Spleen (tissue), 11 donors: Measurements from ENCODE around the gene SPAAR. TPM values are rescaled to one million over a fixed set of nuclear protein-coding genes. Genes with fewer than 3 reads are reported as not detected.
A peak's percentile ranks its signal among the peaks of the same experiment; 100 is the strongest.

Experiments
- DNase-seq: peaks from one replicate; pipeline ENCODE4 v3.0.0-alpha.2; 2020
- H3K27ac ChIP-seq, 8 donors: fragments of 200-600 bp; sonication (generic) in 7 of 8; 1 replicate in 4 of 8; 2 replicates in 4 of 8; pipeline versions ENCODE4 v1.5.0 to v1.8.0; 2016 to 2021; ENCODE audit warnings: inconsistent platforms in 4 of 8, mild to moderate bottlenecking in 4 of 8, moderate library complexity in 1 of 8
- H3K27me3 ChIP-seq, 7 donors: fragments of 200-600 bp; sonication (generic) in 6 of 7; replicated peaks in 1 of 7; 1 replicate in 4 of 7; 2 replicates in 3 of 7; pipeline versions ENCODE4 v1.5.0 to v1.8.0; 2016 to 2021; ENCODE audit warnings: inconsistent platforms in 3 of 7, mild to moderate bottlenecking in 1 of 7
- H3K36me3 ChIP-seq, 6 donors: fragments of 200-600 bp; sonication (generic) in 5 of 6; 1 replicate in 4 of 6; 2 replicates in 2 of 6; pipeline versions ENCODE4 v1.5.0 to v1.8.0; 2016 to 2021; ENCODE audit warnings: inconsistent platforms in 2 of 6
- H3K4me1 ChIP-seq, 6 donors: fragments of 200-600 bp; sonication (generic) in 5 of 6; 1 replicate in 3 of 6; 2 replicates in 3 of 6; pipeline versions ENCODE4 v1.5.0 to v1.8.0; 2016 to 2021; ENCODE audit warnings: inconsistent platforms in 3 of 6
- H3K4me3 ChIP-seq, 8 donors: fragments of 200-600 bp; sonication (generic) in 7 of 8; 1 replicate in 4 of 8; 2 replicates in 4 of 8; pipeline versions ENCODE4 v1.5.0 to v1.8.0; 2016 to 2021; ENCODE audit warnings: inconsistent platforms in 4 of 8, mild to moderate bottlenecking in 4 of 8, moderate library complexity in 2 of 8
- H3K9me3 ChIP-seq, 8 donors: fragments of 200-600 bp; sonication (generic) in 7 of 8; 1 replicate in 4 of 8; 2 replicates in 4 of 8; pipeline versions ENCODE4 v1.5.0 to v1.8.0; 2016 to 2021; ENCODE audit warnings: inconsistent platforms in 4 of 8
- CTCF ChIP-seq, 11 experiments: fragments of 200-600 bp in 7 of 11; fragments of 450-650 bp in 4 of 11; sonication (generic) in 4 of 11; IDR thresholded peaks in 8 of 11; conservative IDR thresholded peaks in 3 of 11; 1 replicate in 7 of 11; 2 replicates in 4 of 11; pipeline versions ENCODE4 v1.4.0 to v1.8.0; 2016 to 2021; ENCODE audit warnings: antibody characterized with exemption in 11 of 11, inconsistent platforms in 4 of 11, mild to moderate bottlenecking in 1 of 11
- POLR2A ChIP-seq, 3 donors: fragments of 450-650 bp; IDR thresholded peaks; one replicate each; pipeline ENCODE4 v1.5.1; 2017; ENCODE audit warnings: antibody characterized with exemption in 3 of 3, mild to moderate bottlenecking in 1 of 3
- POLR2AphosphoS5 ChIP-seq, 3 donors: sonication (generic); formaldehyde crosslinking; IDR thresholded peaks; one replicate each; pipeline ENCODE4 v1.5.1; 2017; ENCODE audit warnings: antibody characterized with exemption in 3 of 3
- WGBS, 5 donors: extraction: QIAGEN DNeasy Blood & Tissue Kit in 3 of 5; methylation state at CpG; one replicate each; pipeline versions ENCODE4 v1.1.5 to v1.1.7; 2013 to 2018; 5-methylcytosine and 5-hydroxymethylcytosine counted together
- intact Hi-C: fragments of 100-400 bp; cut with DNase I; formaldehyde crosslinking; loops from one replicate; pipeline ENCODE4 v1.15.0; 2023; ENCODE audit warnings: low total_unique reads
- polyA plus RNA-seq, 3 donors: library from polyadenylated mRNA; stranded (reverse); fragments of 200-250 nt; gene quantifications; one replicate each; pipeline ENCODE4 v1.2.1, GENCODE V29; 2013
- total RNA-seq, 7 donors: library from RNA; depleted of rRNA in 3 of 7; stranded (reverse); fragments of >200 nt in 3 of 7; fragmentation: NEBNext Ultra II Directional in 4 of 7; extraction: Animal tissue kit (Norgen Biotek cat#: 25700) in 4 of 7; gene quantifications; one replicate each; pipeline versions ENCODE4 v1.1.0 to v1.2.1, GENCODE V29; 2016 to 2021
- donor health status: healthy with polysubstance abuse.
- donor health status: DM: no; HTN: no; CAD: no; lungs with moderate emphysema.
- donor health status: DM: no; HTN: no; CAD: no.
- donor health status: Bipolar disorder and iron deficiency.
- donor health status: healthy.
- donor health status: DM: no; HTN: no; CAD: no.
- donor health status: DM: yes; HTN: yes; CAD: no.

SPAAR gene
- total and polyA plus RNA-seq, 10 donors = 0.46 to 3.8 (median 1.5) TPM

GRCh38 chr9:35905912-35906679, 3.2 kb upstream of the SPAAR start, which contains the start of gene HRCT1:
Gene HRCT1, plus strand, starts transcription at chr9:35906202. Its CDS starts 86 bp downstream, at chr9:35906288.
- peak; percentile 88 for DNase-seq
- WGBS, 5 donors = 62 to 76% (median 71%) methylated on average over 27 to 29 of the region's 30 CpGs
- no peaks in the 10 kb centered on the region for H3K9me3 ChIP-seq
- H3K27me3 ChIP-seq = peaks cover 0 to 19% (median 0%) of the 10 kb centered on the region in 7 donors
- H3K4me3 ChIP-seq = no peak within 1 kb of the TSS
- H3K36me3 ChIP-seq = no peaks in the 10 kb centered on the region
- intact Hi-C loops = loop anchor here (10.0 kb wide), 1 partner anchor 119 kb away; no protein-coding TSS in a partner anchor
- H3K27ac ChIP-seq = peak within 1 kb of the TSS; percentile 54 to 82 (median 78)
- TF ChIP-seq POLR2A (IDR thresholded peaks at IDR 0.05) = no peak
- TF ChIP-seq POLR2AphosphoS5 (IDR thresholded peaks at IDR 0.05) = peak; percentile 56 to 75 (median 66)
- H3K4me1 ChIP-seq = peaks cover 57 to 85% (median 79%) of the 10 kb centered on the region in 6 donors

DNA sequence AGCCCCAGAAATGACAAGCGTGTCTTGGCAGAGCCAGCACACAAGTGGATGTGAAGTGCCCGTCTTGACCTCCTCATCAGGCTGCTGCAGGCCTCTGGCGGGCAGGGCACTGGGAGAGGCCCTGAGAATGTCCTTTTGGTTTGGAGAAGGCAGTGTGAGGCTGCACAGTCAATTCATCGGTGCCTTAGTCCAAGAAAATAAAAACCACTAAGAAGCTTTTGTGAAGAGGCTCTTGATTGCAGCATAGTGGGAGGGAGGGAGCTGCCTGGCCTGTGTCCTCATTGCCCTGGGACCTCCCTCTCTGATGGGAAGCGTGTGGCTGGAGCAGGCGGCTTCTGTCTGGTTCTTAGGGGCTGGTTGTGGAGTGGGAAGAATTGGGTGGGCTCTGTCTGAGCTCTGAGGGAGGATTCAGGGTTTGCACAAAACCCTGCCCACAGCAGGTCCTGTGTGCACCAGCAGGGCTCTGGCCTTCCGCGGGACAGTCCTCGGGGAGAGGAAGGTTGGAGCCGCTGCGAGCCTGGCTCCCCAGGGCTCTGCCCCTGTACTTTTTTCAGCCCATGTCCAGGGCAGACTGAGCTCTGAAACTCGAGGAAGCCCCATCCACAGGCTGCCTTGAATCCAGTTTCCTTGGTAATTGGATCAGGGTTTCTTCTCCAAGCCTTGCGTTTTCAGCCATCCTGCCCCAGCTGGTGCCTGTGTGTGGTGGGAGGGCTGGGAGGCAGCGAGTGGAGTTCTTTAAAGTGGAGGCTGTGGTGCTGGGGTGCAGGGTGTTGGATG, 2.2 kb upstream of the SPAAR start:
- TF ChIP-seq POLR2A (IDR thresholded peaks at IDR 0.05) = no peak
- TF ChIP-seq POLR2AphosphoS5 (IDR thresholded peaks at IDR 0.05) = peak; percentile 31 to 64 (median 37)
- DNase-seq = no peak
- Histone ChIP-seq H3K9me3 (no peaks in the 10 kb centered on the region), H3K27ac (peak overlapping the region; percentile 54 to 82 (median 78)), H3K36me3 (no peaks in the 10 kb centered on the region), H3K4me1 (peaks cover 57 to 95% (median 86%) of the 10 kb centered on the region in 6 donors), H3K27me3 (peaks cover 0 to 12% (median 0%) of the 10 kb centered on the region in 7 donors), H3K4me3 (no peak overlapping the region)
- 60 to 76% (median 71%) methylated on average over 13 to 14 of the region's 14 CpGs for WGBS, 5 donors
- intact Hi-C loops = loop anchor here (10.0 kb wide), 1 partner anchor 118 kb away; no protein-coding TSS in a partner anchor

- Histone ChIP-seq H3K27me3 (peaks cover 0 to 5% (median 0%) of the 10 kb centered on the region in 7 donors), H3K9me3 (no peaks in the 10 kb centered on the region), H3K36me3 (no peaks in the 10 kb centered on the region), H3K4me1 (peaks cover 57 to 100% (median 90%) of the 10 kb centered on the region in 6 donors), H3K27ac (peak overlapping the region; percentile 60 to 82 (median 78)), H3K4me3 (no peak overlapping the region)
- TF ChIP-seq CTCF (IDR thresholded peaks at IDR 0.05 in 8 of 11, conservative IDR thresholded peaks at IDR 0.05 in 3 of 11) = no peak
- no peak for TF ChIP-seq POLR2A (IDR thresholded peaks at IDR 0.05)
- peak in 2 of 3 donors; percentile 37 to 61 for TF ChIP-seq POLR2AphosphoS5 (IDR thresholded peaks at IDR 0.05)
- DNase-seq = no peak
- 27 to 36% (median 30%) methylated on average over 13 of the region's 13 CpGs for WGBS, 5 donors
- intact Hi-C loops = loop anchor here (10.0 kb wide), 1 partner anchor 117 kb away; no protein-coding TSS in a partner anchor
Observed at GRCh38 chr9:35907711-35908503, 1.4 kb upstream of the SPAAR start.

DNA sequence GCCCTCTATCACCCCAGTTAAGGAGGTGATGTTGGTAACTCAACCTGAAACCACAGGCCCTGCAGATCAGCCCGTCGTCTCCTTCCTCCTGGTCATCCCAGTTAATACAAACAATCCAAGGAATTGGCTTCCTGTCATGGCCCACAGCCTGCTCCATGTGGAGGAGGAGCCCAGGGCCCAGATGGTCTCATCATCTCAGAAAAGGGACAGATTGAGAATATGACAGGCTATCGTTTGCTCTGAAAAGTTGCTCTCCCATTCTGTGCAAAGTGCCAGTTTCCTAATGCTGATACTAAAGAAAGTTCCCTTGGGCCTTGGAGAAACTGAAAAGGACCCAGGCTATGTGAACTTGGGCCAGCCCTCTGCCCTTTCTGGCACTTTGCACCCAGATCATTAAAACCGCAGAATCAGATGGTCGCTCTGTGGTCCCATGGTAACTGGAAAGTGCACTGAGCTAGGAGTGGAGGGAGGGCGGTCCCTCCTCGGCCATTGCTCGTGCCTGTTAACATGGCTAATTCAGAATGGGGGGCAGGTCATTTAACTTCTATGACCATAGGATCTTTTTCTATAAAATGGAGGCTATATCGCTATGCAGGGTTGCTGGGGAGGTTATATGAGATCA, 675 bp upstream of the SPAAR start:
- H3K4me3 ChIP-seq = no peak overlapping the region
- intact Hi-C loops = loop anchor here (10.0 kb wide), 1 partner anchor 116 kb away; no protein-coding TSS in a partner anchor
- peaks cover 0 to 4% (median 0%) of the 10 kb centered on the region in 7 donors for H3K27me3 ChIP-seq
- peaks cover 52 to 95% (median 86%) of the 10 kb centered on the region in 6 donors for H3K4me1 ChIP-seq
- no peaks in the 10 kb centered on the region for H3K36me3 ChIP-seq
- TF ChIP-seq POLR2A (IDR thresholded peaks at IDR 0.05) (no peak), CTCF (IDR thresholded peaks at IDR 0.05 in 8 of 11, conservative IDR thresholded peaks at IDR 0.05 in 3 of 11) (no peak), POLR2AphosphoS5 (IDR thresholded peaks at IDR 0.05) (no peak)
- 60 to 70% (median 65%) methylated on average over 9 of the region's 9 CpGs for WGBS, 5 donors
- H3K9me3 ChIP-seq = no peaks in the 10 kb centered on the region
- H3K27ac ChIP-seq = peak overlapping the region; percentile 60 to 82 (median 78)
- no peak for DNase-seq
